ENCODE results near the gene ADAM10.

The ADAM10 gene

GRCh38 chr15:58749532-58750337 is at the start of gene ADAM10:
Gene ADAM10, minus strand, starts transcription at chr15:58749707. Its CDS starts 173 bp downstream, at chr15:58749534.
- ChIA-PET CTCF (interaction anchor here (1.0 to 2.2 kb wide), 7 partner anchors 10 to 523 kb away, joined by 3 to 13 read pairs (median 4); no protein-coding TSS in a partner anchor), POLR2A (interaction anchor here (0.6 to 3.2 kb wide), 7 partner anchors 21 to 521 kb away, joined by 3 to 44 read pairs (median 4); partner anchors contain the start of gene MINDY2)
- DNase-seq (ENCODE audit: low read depth, low spot score): peak; percentile 84
- peak within 1 kb of the TSS; percentile 82 for H3K4me3 ChIP-seq (ENCODE audit: low read depth, low read length)
- TF ChIP-seq CTCF (IDR thresholded peaks at IDR 0.05; ENCODE audit: insufficient read depth, low read length, missing control alignments): no peak

GRCh38 chr15:58797505-58797904 is 48.0 kb upstream of the ADAM10 start:
- no peak for TF ChIP-seq CTCF (IDR thresholded peaks at IDR 0.05; ENCODE audit: insufficient read depth, low read length, missing control alignments)
- no peak overlapping the region for H3K4me3 ChIP-seq (ENCODE audit: low read depth, low read length)
- CTCF ChIA-PET: no interaction called here
- DNase-seq (ENCODE audit: low read depth, low spot score): no peak
- POLR2A ChIA-PET: no interaction called here

GRCh38 chr15:58795825-58796224 is 46.3 kb upstream of the ADAM10 start:
- POLR2A ChIA-PET: interaction anchor here (1.0 kb wide), 1 partner anchor 25 kb away, joined by 3 read pairs; the partner anchor contains the start of gene MINDY2

GRCh38 chr15:58793862-58794261 is 44.4 kb upstream of the ADAM10 start:
- DNase-seq (ENCODE audit: low read depth, low spot score): no peak
- no peak for TF ChIP-seq CTCF (IDR thresholded peaks at IDR 0.05; ENCODE audit: insufficient read depth, low read length, missing control alignments)
- ChIA-PET CTCF (interaction anchor here (1.3 kb wide), 1 partner anchor 23 kb away, joined by 6 read pairs; the partner anchor contains the start of gene MINDY2), POLR2A (no interaction called here)
- no peak overlapping the region for H3K4me3 ChIP-seq (ENCODE audit: low read depth, low read length)

More at GRCh38 chr15:58795825-58796224, 46.3 kb upstream of the ADAM10 start:
- no peak for TF ChIP-seq CTCF (IDR thresholded peaks at IDR 0.05; ENCODE audit: insufficient read depth, low read length, missing control alignments)
- no peak overlapping the region for H3K4me3 ChIP-seq (ENCODE audit: low read depth, low read length)
- CTCF ChIA-PET: interaction anchor here (1.1 kb wide), 1 partner anchor 158 kb away, joined by 3 read pairs; no protein-coding TSS in a partner anchor
- no peak for DNase-seq (ENCODE audit: low read depth, low spot score)

- no peak overlapping the region for H3K4me3 ChIP-seq (ENCODE audit: low read depth, low read length)
- DNase-seq (ENCODE audit: low read depth, low spot score): no peak
- ChIA-PET POLR2A (no interaction called here), CTCF (no interaction called here)
- TF ChIP-seq CTCF (IDR thresholded peaks at IDR 0.05; ENCODE audit: insufficient read depth, low read length, missing control alignments): no peak
These were observed 38.7 kb upstream of the ADAM10 start for GRCh38 chr15:58788056-58788710.

GRCh38 chr15:58785355-58785754 is 35.8 kb upstream of the ADAM10 start:
- no peak for DNase-seq (ENCODE audit: low read depth, low spot score)
- POLR2A ChIA-PET: no interaction called here
- H3K4me3 ChIP-seq (ENCODE audit: low read depth, low read length): no peak overlapping the region
- TF ChIP-seq CTCF (IDR thresholded peaks at IDR 0.05; ENCODE audit: insufficient read depth, low read length, missing control alignments): no peak
- CTCF ChIA-PET: no interaction called here

All from AG04449 (cell line).